Neural progenitor cell (in vitro differentiated cells): ENCODE results near the gene TREM2. TPM values are rescaled to one million over a fixed set of nuclear protein-coding genes. Genes with fewer than 3 reads are reported as not detected.

ENCODE experiments used
- DNase-seq: peaks from one replicate; pipeline ENCODE4 v3.0.0-alpha.2; 2016; ENCODE audit warnings: low spot score
- H2AFZ ChIP-seq: fragments of 200-600 bp; sonication (generic); replicated peaks from 2 replicates; pipeline ENCODE4 v1.6.1; 2016; ENCODE audit warnings: antibody characterized with exemption
- H3F3A ChIP-seq: fragments of 200-600 bp; sonication (generic); 2 replicates; pipeline ENCODE4 v1.6.1; 2016; ENCODE audit warnings: antibody characterized with exemption, low read depth
- H3K27ac ChIP-seq: fragments of 200-600 bp; sonication (generic); 2 replicates; pipeline ENCODE4 v1.5.1; 2016; ENCODE audit warnings: mild to moderate bottlenecking
- H3K27me3 ChIP-seq: fragments of 200-600 bp; sonication (generic); 2 replicates; pipeline ENCODE4 v1.6.1; 2016; ENCODE audit warnings: mild to moderate bottlenecking, moderate library complexity
- H3K36me3 ChIP-seq: fragments of 200-600 bp; sonication (generic); 2 replicates; pipeline ENCODE4 v1.5.1; 2016
- H3K4me1 ChIP-seq: fragments of 200-600 bp; sonication (generic); 2 replicates; pipeline ENCODE4 v1.6.1; 2016; ENCODE audit warnings: mixed run types
- H3K4me2 ChIP-seq: fragments of 200-600 bp; sonication (generic); 2 replicates; pipeline ENCODE4 v1.6.1; 2016
- H3K4me3 ChIP-seq: fragments of 200-600 bp; sonication (generic); 2 replicates; pipeline ENCODE4 v1.5.1; 2016
- H3K79me2 ChIP-seq: fragments of 200-600 bp; sonication (generic); 2 replicates; pipeline ENCODE4 v1.6.1; 2016; ENCODE audit warnings: low read depth
- H3K9ac ChIP-seq: fragments of 200-600 bp; sonication (generic); 2 replicates; pipeline ENCODE4 v1.6.1; 2016
- H3K9me3 ChIP-seq: fragments of 200-600 bp; sonication (generic); 2 replicates; pipeline ENCODE4 v1.5.1; 2016; ENCODE audit warnings: low read depth
- H4K20me1 ChIP-seq: fragments of 200-600 bp; sonication (generic); 2 replicates; pipeline ENCODE4 v1.6.1; 2016; ENCODE audit warnings: low read depth
- H3K27ac Mint-ChIP-seq: 3 replicates; pipeline ENCODE4 v1.8.0; 2021; ENCODE audit warnings: mixed read lengths
- H3K27me3 Mint-ChIP-seq: 2 replicates; pipeline ENCODE4 v1.8.0; 2022; ENCODE audit warnings: low read depth, mild to moderate bottlenecking, inconsistent platforms, moderate library complexity, mixed read lengths; ENCODE audit not compliant: insufficient read depth
- H3K36me3 Mint-ChIP-seq: 3 replicates; pipeline ENCODE4 v1.8.0; 2021; ENCODE audit warnings: mixed read lengths
- H3K4me1 Mint-ChIP-seq: 3 replicates; pipeline ENCODE4 v1.8.0; 2021; ENCODE audit warnings: mixed read lengths
- H3K4me3 Mint-ChIP-seq: 3 replicates; pipeline ENCODE4 v1.8.0; 2021; ENCODE audit warnings: mild to moderate bottlenecking, moderate library complexity, mixed read lengths
- H3K9me3 Mint-ChIP-seq: 3 replicates; pipeline ENCODE4 v1.8.0; 2020; ENCODE audit warnings: mixed read lengths
- CTCF ChIP-seq: fragments of 200-600 bp; sonication (generic); IDR thresholded peaks from 2 replicates; pipeline ENCODE4 v1.5.1; 2017; ENCODE audit warnings: antibody characterized with exemption, mild to moderate bottlenecking
- EZH2 ChIP-seq: fragments of 200-600 bp; sonication (generic); IDR thresholded peaks from 2 replicates; pipeline ENCODE4 v1.6.1; 2017; ENCODE audit warnings: antibody characterized with exemption, mild to moderate bottlenecking, moderate library complexity
- EZH2phosphoT487 ChIP-seq: fragments of 200-600 bp; sonication (generic); IDR thresholded peaks from 2 replicates; pipeline ENCODE4 v1.6.1; 2017; ENCODE audit warnings: antibody characterized with exemption
- total RNA-seq: library from RNA; depleted of rRNA; stranded (reverse); fragments of >200 nt; gene quantifications from 2 replicates; pipeline ENCODE4 v1.2.3, GENCODE V29; 2015; ENCODE audit warnings: low replicate concordance

The TREM2 gene
- total RNA-seq, 1 donor from 2014 or later: not detected

GRCh38 chr6:41161851-41162552 lies 914 bp downstream of the TREM2 start:
- H3K79me2 ChIP-seq: no peaks in the 10 kb centered on the region
- H4K20me1 ChIP-seq: no peaks in the 10 kb centered on the region
- no peaks in the 10 kb centered on the region for H3K4me1 ChIP-seq
- no peak overlapping the region for H3K4me3 ChIP-seq
- H3K4me3 Mint-ChIP-seq: no peak overlapping the region
- no peak overlapping the region for H3K27ac ChIP-seq
- H3K36me3 Mint-ChIP-seq: no peaks in the 10 kb centered on the region
- TF ChIP-seq EZH2 (no peak), CTCF (no peak), EZH2phosphoT487 (no peak)
- H3K27me3 Mint-ChIP-seq: peaks cover 3% of the 10 kb centered on the region
- H3K27me3 ChIP-seq: no peaks in the 10 kb centered on the region
- H3K9me3 ChIP-seq: no peaks in the 10 kb centered on the region
- H3K36me3 ChIP-seq: no peaks in the 10 kb centered on the region
- no peaks in the 10 kb centered on the region for H3F3A ChIP-seq
- no peak overlapping the region for H3K27ac Mint-ChIP-seq
- H3K9me3 Mint-ChIP-seq: no peaks in the 10 kb centered on the region
- H3K4me1 Mint-ChIP-seq: no peaks in the 10 kb centered on the region
- H3K4me2 ChIP-seq: no peak overlapping the region
- DNase-seq: no peak
- H2AFZ ChIP-seq: no peak overlapping the region
- no peak overlapping the region for H3K9ac ChIP-seq

- H2AFZ ChIP-seq: no peak overlapping the region
- H4K20me1 ChIP-seq: no peaks in the 10 kb centered on the region
- H3K9me3 ChIP-seq: no peaks in the 10 kb centered on the region
- H3K4me3 ChIP-seq: no peak overlapping the region
- no peaks in the 10 kb centered on the region for H3F3A ChIP-seq
- no peaks in the 10 kb centered on the region for H3K36me3 ChIP-seq
- no peaks in the 10 kb centered on the region for H3K9me3 Mint-ChIP-seq
- TF ChIP-seq CTCF (no peak), EZH2 (no peak)
- H3K27me3 ChIP-seq: no peaks in the 10 kb centered on the region
- no peaks in the 10 kb centered on the region for H3K79me2 ChIP-seq
- H3K4me2 ChIP-seq: no peak overlapping the region
- peaks cover 3% of the 10 kb centered on the region for H3K27me3 Mint-ChIP-seq
- no peak overlapping the region for H3K9ac ChIP-seq
- no peaks in the 10 kb centered on the region for H3K36me3 Mint-ChIP-seq
- no peak overlapping the region for H3K27ac ChIP-seq
- no peak overlapping the region for H3K27ac Mint-ChIP-seq
- H3K4me1 Mint-ChIP-seq: no peaks in the 10 kb centered on the region
- H3K4me1 ChIP-seq: no peaks in the 10 kb centered on the region
- H3K4me3 Mint-ChIP-seq: no peak overlapping the region
- no peak for DNase-seq
Measured at GRCh38 chr6:41161380-41161779, 1.5 kb downstream of the TREM2 start.

DNA sequence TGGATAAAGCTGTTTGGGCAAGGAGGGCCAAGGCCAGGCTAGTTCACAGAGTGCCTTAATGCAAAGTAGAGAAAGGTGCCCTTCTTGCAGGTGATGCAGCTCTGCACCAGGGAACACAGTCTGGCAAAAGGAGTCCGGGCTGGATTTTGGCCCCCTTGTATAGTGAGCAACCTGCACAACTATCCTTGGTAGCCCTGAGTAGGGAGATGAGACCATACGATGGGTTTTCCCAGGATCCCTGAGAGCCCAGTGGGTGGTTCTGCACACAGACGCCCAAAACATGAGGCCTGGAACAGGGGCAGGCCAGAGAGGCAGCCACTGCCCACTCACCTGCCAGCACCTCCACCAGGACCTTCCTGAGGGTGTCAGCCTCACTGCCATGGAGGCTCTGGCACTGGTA lies 2.0 kb downstream of the TREM2 start:
- no peaks in the 10 kb centered on the region for H3K9me3 ChIP-seq
- H3F3A ChIP-seq: no peaks in the 10 kb centered on the region
- Mint-ChIP-seq H3K36me3 (no peaks in the 10 kb centered on the region), H3K4me1 (no peaks in the 10 kb centered on the region), H3K27me3 (peaks cover 3% of the 10 kb centered on the region), H3K9me3 (no peaks in the 10 kb centered on the region), H3K27ac (no peak overlapping the region), H3K4me3 (no peak overlapping the region)
- TF ChIP-seq EZH2 (no peak), EZH2phosphoT487 (no peak), CTCF (no peak)
- H3K27ac ChIP-seq: no peak overlapping the region
- H2AFZ ChIP-seq: no peak overlapping the region
- no peaks in the 10 kb centered on the region for H3K4me1 ChIP-seq
- DNase-seq: no peak
- H3K9ac ChIP-seq: no peak overlapping the region
- H4K20me1 ChIP-seq: no peaks in the 10 kb centered on the region
- no peaks in the 10 kb centered on the region for H3K27me3 ChIP-seq
- no peaks in the 10 kb centered on the region for H3K36me3 ChIP-seq
- H3K4me3 ChIP-seq: no peak overlapping the region
- no peak overlapping the region for H3K4me2 ChIP-seq
- H3K79me2 ChIP-seq: no peaks in the 10 kb centered on the region
